BLaER1 treated with 17β-estradiol and CSF1 and Interleukin-3, amounts not matched to agents 10 nM and 100 nM (cell line): Measurements from ENCODE around the gene TANC2.

ENCODE experiments used
- H3K27ac ChIP-seq, 11 experiments: shearing (Covaris generic); formaldehyde crosslinking; 2 replicates each; pipeline ENCODE4 v1.8.1; 2022
- H3K27me3 ChIP-seq, 11 experiments: shearing (Covaris generic); formaldehyde crosslinking; 2 replicates each; pipeline ENCODE4 v1.8.1; 2022
- H3K36me3 ChIP-seq, 11 experiments: shearing (Covaris generic); formaldehyde crosslinking; 2 replicates each; pipeline ENCODE4 v1.8.1; 2022
- H3K4me1 ChIP-seq, 10 experiments: shearing (Covaris generic); formaldehyde crosslinking; 2 replicates each; pipeline ENCODE4 v1.8.1; 2022
- H3K4me2 ChIP-seq, 11 experiments: shearing (Covaris generic); formaldehyde crosslinking; 2 replicates each; pipeline ENCODE4 v1.8.1; 2022
- H3K4me3 ChIP-seq, 10 experiments: shearing (Covaris generic); formaldehyde crosslinking; 2 replicates each; pipeline ENCODE4 v1.8.1; 2022
- H3K9ac ChIP-seq, 11 experiments: shearing (Covaris generic); formaldehyde crosslinking; 2 replicates each; pipeline ENCODE4 v1.8.1; 2022
- H3K9me3 ChIP-seq, 11 experiments: shearing (Covaris generic); formaldehyde crosslinking; replicated peaks in 1 of 11; 2 replicates each; pipeline ENCODE4 v1.8.1; 2022
- H4K20me1 ChIP-seq, 11 experiments: shearing (Covaris generic); formaldehyde crosslinking; 2 replicates each; pipeline ENCODE4 v1.8.1; 2022
- Cebpa-rat ChIP-seq, 11 experiments: shearing (Covaris generic); IDR thresholded peaks; 2 replicates each; pipeline ENCODE4 v1.8.1; 2022

The TANC2 gene

DNA sequence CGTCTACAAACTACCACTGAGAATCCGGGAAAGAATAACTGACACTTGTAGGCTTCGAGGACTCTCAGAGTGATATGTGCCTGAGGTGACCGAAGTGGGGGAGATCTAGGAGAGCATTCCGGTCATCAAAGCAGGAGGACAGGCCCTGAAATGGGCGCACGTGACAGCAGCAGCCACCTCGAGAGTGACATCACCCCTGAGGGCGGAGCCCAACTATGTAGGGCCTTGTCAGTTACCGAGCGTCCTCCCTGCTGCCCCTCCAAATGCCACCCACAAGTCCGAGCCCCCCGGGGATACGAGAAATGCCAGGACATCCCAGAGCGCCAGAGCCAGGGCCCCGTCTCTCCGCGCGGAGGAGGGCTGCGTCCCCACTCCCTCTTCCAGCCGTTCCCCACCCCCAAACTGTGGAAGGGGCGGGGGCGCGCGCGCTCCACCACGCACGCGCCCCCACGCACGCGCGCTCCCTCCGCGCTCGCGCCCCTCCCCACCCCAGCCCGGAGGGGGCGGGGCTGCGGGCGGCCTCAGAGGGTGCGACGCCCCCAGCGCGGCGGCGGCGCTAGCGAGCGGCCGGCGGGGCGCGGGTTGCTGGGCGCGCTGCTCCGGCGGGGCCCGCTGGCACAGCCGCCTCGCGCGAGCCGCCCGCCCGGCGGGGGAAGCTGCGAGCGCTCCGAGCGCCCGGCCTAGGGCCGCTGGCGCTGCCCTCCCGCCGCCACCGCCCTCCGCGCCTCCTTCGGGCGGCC is at the start of gene TANC2:
Gene TANC2, plus strand, starts transcription at position 550 of the 740 bp plus-strand sequence. CDS start 43,325 bp downstream, outside the sequence.
- H3K27ac ChIP-seq = peak within 1 kb of the TSS; percentile 62 to 81 (median 78)

GRCh38 chr17:62916684-62917571 is 49.1 kb upstream of the TANC2 start:
- no peak overlapping the region for H3K27ac ChIP-seq
- peak in 3 of 11 experiments; percentile 48 to 69 (median 50); a peak in 6 of 22 replicates for TF ChIP-seq Cebpa-rat (IDR thresholded peaks at IDR 0.05)
- H4K20me1 ChIP-seq = no peaks in the 10 kb centered on the region
- H3K4me2 ChIP-seq = no peak overlapping the region
- H3K27me3 ChIP-seq = no peaks in the 10 kb centered on the region
- no peaks in the 10 kb centered on the region for H3K4me1 ChIP-seq
- no peaks in the 10 kb centered on the region for H3K36me3 ChIP-seq
- H3K9ac ChIP-seq = no peak overlapping the region
- peaks cover 0 to 7% (median 0%) of the 10 kb centered on the region in 11 experiments; a peak in 1 of 22 replicates for H3K9me3 ChIP-seq
- H3K4me3 ChIP-seq = no peak overlapping the region

More for the DNA sequence above, at the start of gene TANC2:
- H3K4me1 ChIP-seq = peaks cover 15 to 29% (median 22%) of the 10 kb centered on the region in 10 experiments
- no peaks in the 10 kb centered on the region for H3K36me3 ChIP-seq
- no peaks in the 10 kb centered on the region for H3K9me3 ChIP-seq
- H3K9ac ChIP-seq = peak within 1 kb of the TSS; percentile 80 to 93 (median 86)
- no peak for TF ChIP-seq Cebpa-rat (IDR thresholded peaks at IDR 0.05)
- H4K20me1 ChIP-seq = peaks cover 0 to 8% (median 0%) of the 10 kb centered on the region in 11 experiments; a peak in 5 of 22 replicates
- H3K4me3 ChIP-seq = peak within 1 kb of the TSS; percentile 89 to 99 (median 95)
- H3K27me3 ChIP-seq = no peaks in the 10 kb centered on the region
- H3K4me2 ChIP-seq = peak within 1 kb of the TSS; percentile 83 to 97 (median 94)

GRCh38 chr17:62919388-62919787 is 46.6 kb upstream of the TANC2 start:
- Histone ChIP-seq H3K9me3 (no peaks in the 10 kb centered on the region), H3K27me3 (no peaks in the 10 kb centered on the region), H4K20me1 (no peaks in the 10 kb centered on the region), H3K36me3 (no peaks in the 10 kb centered on the region), H3K4me2 (no peak overlapping the region), H3K9ac (no peak overlapping the region), H3K27ac (no peak overlapping the region), H3K4me3 (no peak overlapping the region), H3K4me1 (no peaks in the 10 kb centered on the region)
- TF ChIP-seq Cebpa-rat (IDR thresholded peaks at IDR 0.05) = no peak

- no peaks in the 10 kb centered on the region for H3K27me3 ChIP-seq
Measured at GRCh38 chr17:62920300-62920699, 45.7 kb upstream of the TANC2 start.

DNA sequence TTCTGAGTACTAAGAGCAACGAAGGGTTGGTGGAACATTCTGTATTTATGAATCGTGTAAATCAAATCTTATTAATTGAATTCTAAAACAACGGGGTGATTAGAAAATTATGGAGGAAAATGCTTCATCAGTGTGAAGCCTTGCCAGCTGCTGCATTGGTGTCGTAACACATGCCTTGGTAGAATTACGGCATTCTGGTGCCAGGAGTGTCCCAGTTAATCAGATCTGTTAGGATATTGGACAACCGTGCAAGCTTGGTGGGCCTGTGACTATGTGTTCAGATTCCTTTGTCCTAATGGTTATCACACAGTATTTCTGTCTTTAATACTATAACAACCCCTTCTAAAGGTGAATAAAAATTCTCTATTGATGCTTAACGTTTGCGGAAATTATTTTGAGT is 44.2 kb upstream of the TANC2 start:
- no peak for TF ChIP-seq Cebpa-rat (IDR thresholded peaks at IDR 0.05)
- Histone ChIP-seq H3K27ac (no peak overlapping the region), H3K36me3 (no peaks in the 10 kb centered on the region), H3K4me2 (no peak overlapping the region), H3K4me1 (no peaks in the 10 kb centered on the region), H4K20me1 (no peaks in the 10 kb centered on the region), H3K9ac (no peak overlapping the region), H3K4me3 (no peak overlapping the region), H3K27me3 (no peaks in the 10 kb centered on the region), H3K9me3 (no peaks in the 10 kb centered on the region)

More at GRCh38 chr17:62920300-62920699, 45.7 kb upstream of the TANC2 start:
- no peaks in the 10 kb centered on the region for H4K20me1 ChIP-seq
- no peaks in the 10 kb centered on the region for H3K9me3 ChIP-seq
- no peak overlapping the region for H3K9ac ChIP-seq
- no peaks in the 10 kb centered on the region for H3K36me3 ChIP-seq
- H3K4me2 ChIP-seq = no peak overlapping the region
- no peak overlapping the region for H3K27ac ChIP-seq
- H3K4me3 ChIP-seq = no peak overlapping the region
- no peak for TF ChIP-seq Cebpa-rat (IDR thresholded peaks at IDR 0.05)
- no peaks in the 10 kb centered on the region for H3K4me1 ChIP-seq

DNA sequence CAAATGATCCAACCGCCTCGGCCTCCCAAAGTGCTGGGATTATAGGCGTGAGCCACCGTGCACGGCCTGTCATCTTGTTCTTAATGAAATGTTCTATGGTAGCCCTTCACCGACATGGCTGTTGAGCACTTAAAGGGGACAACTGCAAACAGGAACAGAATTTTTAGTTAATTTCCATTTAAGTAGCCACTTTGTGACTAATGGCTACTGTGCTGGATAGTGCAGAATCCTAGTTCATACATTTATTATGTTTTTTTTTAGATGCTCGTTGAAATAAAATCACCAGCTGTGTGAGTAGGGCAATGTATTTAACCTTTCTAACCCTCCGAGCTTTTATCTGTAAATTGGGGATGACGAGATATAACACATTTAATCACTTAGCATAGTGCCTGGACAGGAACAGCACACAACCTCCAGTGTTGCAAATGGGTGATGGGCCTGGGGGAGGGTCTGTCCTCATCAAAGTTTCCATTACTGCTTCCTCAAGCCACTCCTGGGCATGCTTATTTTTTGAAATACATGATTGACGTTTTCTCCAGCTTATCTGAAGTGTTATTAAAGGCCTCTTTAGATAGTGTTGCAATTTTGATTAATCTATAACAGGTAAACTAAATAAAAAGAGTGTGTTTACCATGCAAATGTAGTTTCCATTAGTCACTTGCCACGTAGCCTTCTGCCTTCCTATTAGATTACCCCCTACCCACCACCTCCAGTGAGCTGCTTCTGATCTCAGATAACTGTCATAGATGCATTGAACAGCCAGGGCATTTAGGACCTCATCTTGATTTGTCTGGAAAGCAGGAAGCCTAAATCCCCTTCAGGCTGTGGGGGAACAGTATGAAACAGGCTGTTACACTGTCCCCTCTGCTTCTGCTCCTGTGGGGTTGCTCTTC is 42.5 kb upstream of the TANC2 start:
- Histone ChIP-seq H3K27ac (no peak overlapping the region), H3K4me3 (no peak overlapping the region), H3K9ac (no peak overlapping the region), H3K36me3 (no peaks in the 10 kb centered on the region), H3K9me3 (no peaks in the 10 kb centered on the region), H3K4me2 (no peak overlapping the region), H3K27me3 (no peaks in the 10 kb centered on the region), H3K4me1 (no peaks in the 10 kb centered on the region), H4K20me1 (no peaks in the 10 kb centered on the region)
- no peak for TF ChIP-seq Cebpa-rat (IDR thresholded peaks at IDR 0.05)

GRCh38 chr17:62925267-62925836 is 40.7 kb upstream of the TANC2 start:
- H3K27ac ChIP-seq = no peak overlapping the region
- H3K4me1 ChIP-seq = no peaks in the 10 kb centered on the region

DNA sequence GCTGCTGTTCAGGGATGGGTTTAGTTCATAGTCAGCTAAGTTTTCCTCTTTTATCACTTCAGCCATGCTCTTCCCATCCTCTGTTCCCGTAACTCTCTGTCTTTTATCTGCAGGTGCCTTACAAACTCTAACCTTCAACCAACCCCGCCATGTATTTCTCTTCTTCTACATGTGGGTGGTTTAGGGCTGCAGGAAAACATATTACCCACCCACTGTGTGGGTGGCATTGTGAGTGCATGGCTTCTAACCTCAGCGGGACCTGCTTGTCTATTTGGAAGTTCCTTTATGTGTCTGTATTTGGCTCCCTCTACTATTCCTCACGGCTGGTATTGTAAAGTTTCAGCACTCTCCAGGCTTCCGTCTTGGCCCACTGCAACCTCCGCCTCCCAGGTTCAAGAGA is 39.0 kb upstream of the TANC2 start:
- H3K4me1 ChIP-seq = no peaks in the 10 kb centered on the region
- no peak overlapping the region for H3K4me2 ChIP-seq
- no peaks in the 10 kb centered on the region for H3K9me3 ChIP-seq
- H3K27me3 ChIP-seq = no peaks in the 10 kb centered on the region
- no peak for TF ChIP-seq Cebpa-rat (IDR thresholded peaks at IDR 0.05)
- H3K4me3 ChIP-seq = no peak overlapping the region
- H3K36me3 ChIP-seq = no peaks in the 10 kb centered on the region
- no peak overlapping the region for H3K27ac ChIP-seq
- H4K20me1 ChIP-seq = no peaks in the 10 kb centered on the region
- no peak overlapping the region for H3K9ac ChIP-seq

More at GRCh38 chr17:62925267-62925836, 40.7 kb upstream of the TANC2 start:
- TF ChIP-seq Cebpa-rat (IDR thresholded peaks at IDR 0.05) = no peak
- H4K20me1 ChIP-seq = no peaks in the 10 kb centered on the region
- H3K36me3 ChIP-seq = no peaks in the 10 kb centered on the region
- H3K9ac ChIP-seq = no peak overlapping the region
- H3K27me3 ChIP-seq = no peaks in the 10 kb centered on the region
- no peak overlapping the region for H3K4me2 ChIP-seq
- H3K4me3 ChIP-seq = no peak overlapping the region
- H3K9me3 ChIP-seq = no peaks in the 10 kb centered on the region
